A673 (cell line): ENCODE results near the gene RIPOR3. TPM values are rescaled to one million over a fixed set of nuclear protein-coding genes. Genes with fewer than 3 reads are reported as not detected.
"Not testable (repeated sequence)": the region's sequence is repeated elsewhere in the genome, so short reads cannot be mapped to it uniquely, and the experiment has no call there.

Experiments
- BruUV-seq: library from RNA; stranded (reverse); fragments of 400-500 nt; replicated peaks from 2 replicates; lab custom pipeline; 2021; lab: Mats Ljungman, UMichigan
- CTCF ChIA-PET: fragments of 300-600 bp; sonication (Branson Sonifier 250); formaldehyde crosslinking; loops from one replicate; lab custom pipeline; 2022; ENCODE audit warnings: antibody characterized with exemption; lab: Charles Lee
- POLR2A ChIA-PET: fragments of 300-600 bp; sonication (Branson Sonifier 250); formaldehyde crosslinking; loops from one replicate; lab custom pipeline; 2022; ENCODE audit warnings: antibody characterized with exemption; ENCODE audit not compliant: low non-redundant PET; lab: Charles Lee
- DNase-seq: peaks from one replicate; pipeline ENCODE4 v3.0.0-alpha.2; 2015; ENCODE audit warnings: low spot score
- H3K27ac ChIP-seq: fragments of 200-600 bp; sonication (generic); 2 replicates; pipeline ENCODE4 v1.5.1; 2016; ENCODE audit warnings: mixed run types, low read depth, mild to moderate bottlenecking, mixed read lengths, antibody characterized with exemption, low read length; ENCODE audit not compliant: poor library complexity, severe bottlenecking
- H3K27me3 ChIP-seq: fragments of 200-600 bp; sonication (generic); replicated peaks from 2 replicates; pipeline ENCODE4 v1.6.1; 2017; ENCODE audit warnings: mixed run types, low read depth, mild to moderate bottlenecking, mixed read lengths, antibody characterized with exemption, low read length; ENCODE audit not compliant: insufficient read depth, poor library complexity
- H3K36me3 ChIP-seq: fragments of 200-600 bp; sonication (generic); 2 replicates; pipeline ENCODE4 v1.6.1; 2016; ENCODE audit warnings: mixed run types, mild to moderate bottlenecking, mixed read lengths, antibody characterized with exemption, low read length; ENCODE audit not compliant: insufficient read depth, poor library complexity, severe bottlenecking
- H3K4me1 ChIP-seq: fragments of 200-600 bp; sonication (generic); 2 replicates; pipeline ENCODE4 v1.6.1; 2017; ENCODE audit warnings: mixed run types, mild to moderate bottlenecking, mixed read lengths, antibody characterized with exemption, low read length; ENCODE audit not compliant: insufficient read depth, poor library complexity, severe bottlenecking
- H3K4me3 ChIP-seq: fragments of 200-600 bp; sonication (generic); 2 replicates; pipeline ENCODE4 v1.5.1; 2016; ENCODE audit warnings: low read depth, mixed run types, mild to moderate bottlenecking, mixed read lengths, low read length; ENCODE audit not compliant: poor library complexity, severe bottlenecking
- H3K9me3 ChIP-seq: fragments of 200-600 bp; sonication (generic); 2 replicates; pipeline ENCODE4 v1.6.1; 2016; ENCODE audit warnings: mixed run types, low read depth, mild to moderate bottlenecking, mixed read lengths, antibody characterized with exemption, low read length; ENCODE audit not compliant: poor library complexity, severe bottlenecking
- EZH2 ChIP-seq: fragments of 200-600 bp; sonication (generic); IDR thresholded peaks from 2 replicates; pipeline ENCODE4 v1.6.1; 2017; ENCODE audit warnings: borderline replicate concordance, low read depth, mild to moderate bottlenecking, mixed read lengths, antibody characterized with exemption, low read length; ENCODE audit not compliant: poor library complexity, severe bottlenecking
- intact Hi-C: fragments of 100-400 bp; cut with micrococcal nuclease; formaldehyde crosslinking; loops from one replicate; pipeline ENCODE4 v1.10.0; 2022; ENCODE audit not compliant: unreplicated experiment
- total RNA-seq: library from RNA; stranded (reverse); gene quantifications from 2 replicates; pipeline ENCODE4 v1.2.3, GENCODE V29; 2021
- TF ChIP-seq, protein P1 (sequence below): fragments of 300-800, 200-600 bp; sonication (generic); conservative IDR thresholded peaks from 2 replicates; pipeline ENCODE4 v1.5.1; 2017; ENCODE audit warnings: low read depth, mild to moderate bottlenecking, antibody characterized with exemption, low read length, moderate library complexity, mixed read lengths

The RIPOR3 gene
- total RNA-seq, 1 experiment from 2014 or later = 19.1 TPM

DNA sequence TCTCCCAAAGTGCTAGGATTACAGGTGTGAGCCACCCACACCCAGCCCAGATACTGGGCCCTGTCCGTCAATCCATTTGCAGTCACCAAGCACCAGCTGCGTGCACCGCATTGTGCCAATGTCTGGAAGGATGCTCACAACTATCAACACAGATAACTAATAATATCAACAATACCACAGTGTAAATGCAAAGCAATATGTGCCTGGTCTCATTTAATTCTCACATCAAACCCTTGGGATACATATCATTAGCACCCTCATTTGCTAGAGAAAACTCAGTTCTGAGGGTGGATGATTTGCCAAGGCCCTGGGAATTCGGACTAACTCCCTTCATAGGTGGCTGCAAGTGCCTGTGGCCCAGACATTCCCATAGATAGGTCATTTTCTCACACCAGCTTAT lies 14.5 kb downstream of the RIPOR3 start:
- peaks cover 29% of the 10 kb centered on the region for H3K4me1 ChIP-seq
- POLR2A ChIA-PET = no interaction called here
- H3K27ac ChIP-seq = no peak overlapping the region
- no peaks in the 10 kb centered on the region for H3K36me3 ChIP-seq
- no peak for TF ChIP-seq EZH2
- TF ChIP-seq, protein P1, sequence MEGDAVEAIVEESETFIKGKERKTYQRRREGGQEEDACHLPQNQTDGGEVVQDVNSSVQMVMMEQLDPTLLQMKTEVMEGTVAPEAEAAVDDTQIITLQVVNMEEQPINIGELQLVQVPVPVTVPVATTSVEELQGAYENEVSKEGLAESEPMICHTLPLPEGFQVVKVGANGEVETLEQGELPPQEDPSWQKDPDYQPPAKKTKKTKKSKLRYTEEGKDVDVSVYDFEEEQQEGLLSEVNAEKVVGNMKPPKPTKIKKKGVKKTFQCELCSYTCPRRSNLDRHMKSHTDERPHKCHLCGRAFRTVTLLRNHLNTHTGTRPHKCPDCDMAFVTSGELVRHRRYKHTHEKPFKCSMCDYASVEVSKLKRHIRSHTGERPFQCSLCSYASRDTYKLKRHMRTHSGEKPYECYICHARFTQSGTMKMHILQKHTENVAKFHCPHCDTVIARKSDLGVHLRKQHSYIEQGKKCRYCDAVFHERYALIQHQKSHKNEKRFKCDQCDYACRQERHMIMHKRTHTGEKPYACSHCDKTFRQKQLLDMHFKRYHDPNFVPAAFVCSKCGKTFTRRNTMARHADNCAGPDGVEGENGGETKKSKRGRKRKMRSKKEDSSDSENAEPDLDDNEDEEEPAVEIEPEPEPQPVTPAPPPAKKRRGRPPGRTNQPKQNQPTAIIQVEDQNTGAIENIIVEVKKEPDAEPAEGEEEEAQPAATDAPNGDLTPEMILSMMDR = no peak
- no peaks in the 10 kb centered on the region for H3K9me3 ChIP-seq
- CTCF ChIA-PET = no interaction called here
- no peak overlapping the region for H3K4me3 ChIP-seq
- intact Hi-C loops = no loop called here
- no peak for DNase-seq
- BruUV-seq = no TSS peak
- H3K27me3 ChIP-seq = no peaks in the 10 kb centered on the region

DNA sequence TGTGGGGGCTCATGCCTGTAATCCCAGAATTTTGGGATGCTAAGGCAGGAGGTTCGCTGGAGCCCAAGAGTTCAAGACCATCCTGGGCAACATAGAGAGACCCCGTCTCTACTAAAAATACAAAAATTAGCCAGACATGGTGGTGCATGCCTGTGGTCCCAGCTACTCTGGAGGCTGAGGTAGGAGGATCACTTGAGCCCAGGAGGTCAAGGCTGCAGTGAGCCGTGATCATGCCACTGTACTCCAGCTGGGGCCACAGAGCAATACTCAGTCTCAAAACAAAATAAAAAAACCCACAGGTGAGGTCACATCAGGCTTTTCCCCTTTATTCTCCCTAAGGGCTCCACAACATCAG lies 15.0 kb downstream of the RIPOR3 start:
- CTCF ChIA-PET, BruUV-seq, H3K27me3 ChIP-seq, POLR2A ChIA-PET, H3K4me3 ChIP-seq, H3K36me3 ChIP-seq, H3K9me3 ChIP-seq, H3K27ac ChIP-seq, intact Hi-C loops, DNase-seq: not testable (repeated sequence)
- peaks cover 29% of the 10 kb centered on the region for H3K4me1 ChIP-seq

DNA sequence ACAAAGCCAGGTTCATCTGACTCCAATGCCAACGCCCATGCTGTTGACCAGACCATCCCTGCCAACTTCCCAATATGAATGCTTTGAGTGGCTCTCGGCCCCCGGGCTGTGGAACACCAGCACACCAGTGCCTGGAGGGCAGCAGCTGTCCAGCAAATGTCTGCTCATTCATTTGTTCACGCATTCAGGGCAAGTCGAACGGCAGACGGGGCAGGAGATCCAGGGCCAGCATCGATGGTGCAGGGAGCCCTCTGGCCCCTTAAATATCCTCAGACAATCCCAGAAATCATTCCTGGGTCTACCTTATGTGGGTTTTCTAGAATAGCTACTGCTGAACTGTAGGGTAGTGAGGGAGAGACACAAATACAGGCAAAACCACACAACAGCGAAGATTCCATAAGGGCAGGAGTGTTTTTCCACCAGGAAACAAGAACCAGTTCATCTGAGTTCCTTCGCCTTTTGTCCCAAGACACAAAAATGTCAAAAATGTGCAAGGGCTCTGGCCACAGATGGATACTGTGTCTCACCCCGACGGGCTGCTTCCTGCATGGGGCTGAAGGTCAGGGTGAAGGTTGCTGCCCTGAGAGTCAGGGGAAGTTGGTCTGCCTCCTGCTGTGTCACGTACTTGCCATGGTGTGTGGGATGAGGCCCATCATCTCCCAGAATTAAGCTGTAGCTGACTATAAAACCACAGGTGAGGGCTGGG lies 15.5 kb downstream of the RIPOR3 start:
- intact Hi-C loops = no loop called here
- Histone ChIP-seq H3K27ac (no peak overlapping the region), H3K4me3 (no peak overlapping the region), H3K9me3 (no peaks in the 10 kb centered on the region), H3K4me1 (peaks cover 29% of the 10 kb centered on the region), H3K36me3 (no peaks in the 10 kb centered on the region), H3K27me3 (no peaks in the 10 kb centered on the region)
- TF ChIP-seq, protein P1 = no peak
- no peak for TF ChIP-seq EZH2
- ChIA-PET POLR2A (no interaction called here), CTCF (interaction anchor here (0.5 kb wide), 1 partner anchor 102 kb away, joined by 5 read pairs; no protein-coding TSS in a partner anchor)
- no TSS peak for BruUV-seq
- DNase-seq = no peak
